Parathyroid adenoma (tissue), 2 donors: ENCODE data around the gene DIP2C.

Experiments
- H2AFZ ChIP-seq: fragments of 300-600 bp; sonication (generic); one replicate; pipeline ENCODE4 v1.7.0; 2017; ENCODE audit warnings: antibody characterized with exemption, mild to moderate bottlenecking
- H3K27ac ChIP-seq: fragments of 300-600 bp; sonication (generic); one replicate; pipeline ENCODE4 v1.7.0; 2017
- H3K27me3 ChIP-seq: fragments of 300-600 bp; sonication (generic); one replicate; pipeline ENCODE4 v1.7.0; 2017; ENCODE audit warnings: low read length; ENCODE audit not compliant: control insufficient read depth, insufficient read depth
- H3K36me3 ChIP-seq: fragments of 300-600 bp; sonication (generic); one replicate; pipeline ENCODE4 v1.7.0; 2017; ENCODE audit warnings: low read length; ENCODE audit not compliant: control insufficient read depth, insufficient read depth
- H3K4me1 ChIP-seq: fragments of 300-600 bp; sonication (generic); one replicate; pipeline ENCODE4 v1.7.0; 2017; ENCODE audit warnings: control low read depth
- H3K4me2 ChIP-seq: fragments of 300-600 bp; sonication (generic); one replicate; pipeline ENCODE4 v1.7.0; 2017; ENCODE audit warnings: low read length
- H3K4me3 ChIP-seq: fragments of 300-600 bp; sonication (generic); one replicate; pipeline ENCODE4 v1.7.0; 2017; ENCODE audit warnings: low read depth, low read length
- H3K79me2 ChIP-seq: fragments of 300-600 bp; sonication (generic); one replicate; pipeline ENCODE4 v1.7.0; 2017; ENCODE audit warnings: control low read depth
- H3K9ac ChIP-seq: fragments of 300-600 bp; sonication (generic); one replicate; pipeline ENCODE4 v1.7.0; 2017; ENCODE audit warnings: mild to moderate bottlenecking
- H3K9me3 ChIP-seq: fragments of 300-600 bp; sonication (generic); one replicate; pipeline ENCODE4 v1.7.0; 2017; ENCODE audit warnings: low read length; ENCODE audit not compliant: control insufficient read depth
- TF ChIP-seq, protein P1 (sequence below): fragments of 300-600 bp; sonication (generic); IDR thresholded peaks from one replicate; pipeline ENCODE4 v1.7.0; 2017; ENCODE audit warnings: antibody characterized with exemption, mild to moderate bottlenecking
- donor health status: primary hyperparathyroidism.

Gene DIP2C

GRCh38 chr10:528173-529165 is 161.0 kb downstream of the DIP2C start:
- no peak overlapping the region for H3K4me3 ChIP-seq
- peaks cover 19% of the 10 kb centered on the region for H3K79me2 ChIP-seq
- no peak overlapping the region for H3K27ac ChIP-seq
- H3K9me3 ChIP-seq: no peaks in the 10 kb centered on the region
- no peak overlapping the region for H3K4me2 ChIP-seq
- H2AFZ ChIP-seq: no peak overlapping the region
- H3K36me3 ChIP-seq: no peaks in the 10 kb centered on the region
- H3K9ac ChIP-seq: no peak overlapping the region
- no peaks in the 10 kb centered on the region for H3K27me3 ChIP-seq
- peaks cover 8% of the 10 kb centered on the region for H3K4me1 ChIP-seq
- TF ChIP-seq, protein P1, sequence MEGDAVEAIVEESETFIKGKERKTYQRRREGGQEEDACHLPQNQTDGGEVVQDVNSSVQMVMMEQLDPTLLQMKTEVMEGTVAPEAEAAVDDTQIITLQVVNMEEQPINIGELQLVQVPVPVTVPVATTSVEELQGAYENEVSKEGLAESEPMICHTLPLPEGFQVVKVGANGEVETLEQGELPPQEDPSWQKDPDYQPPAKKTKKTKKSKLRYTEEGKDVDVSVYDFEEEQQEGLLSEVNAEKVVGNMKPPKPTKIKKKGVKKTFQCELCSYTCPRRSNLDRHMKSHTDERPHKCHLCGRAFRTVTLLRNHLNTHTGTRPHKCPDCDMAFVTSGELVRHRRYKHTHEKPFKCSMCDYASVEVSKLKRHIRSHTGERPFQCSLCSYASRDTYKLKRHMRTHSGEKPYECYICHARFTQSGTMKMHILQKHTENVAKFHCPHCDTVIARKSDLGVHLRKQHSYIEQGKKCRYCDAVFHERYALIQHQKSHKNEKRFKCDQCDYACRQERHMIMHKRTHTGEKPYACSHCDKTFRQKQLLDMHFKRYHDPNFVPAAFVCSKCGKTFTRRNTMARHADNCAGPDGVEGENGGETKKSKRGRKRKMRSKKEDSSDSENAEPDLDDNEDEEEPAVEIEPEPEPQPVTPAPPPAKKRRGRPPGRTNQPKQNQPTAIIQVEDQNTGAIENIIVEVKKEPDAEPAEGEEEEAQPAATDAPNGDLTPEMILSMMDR: no peak

GRCh38 chr10:527416-527815 is 162.1 kb downstream of the DIP2C start:
- no peak overlapping the region for H3K4me3 ChIP-seq
- H3K9ac ChIP-seq: no peak overlapping the region
- H3K27ac ChIP-seq: peak overlapping the region; percentile 29
- H3K4me1 ChIP-seq: peaks cover 9% of the 10 kb centered on the region
- no peaks in the 10 kb centered on the region for H3K36me3 ChIP-seq
- peak overlapping the region; percentile 2 for H2AFZ ChIP-seq
- TF ChIP-seq, protein P1: no peak
- H3K9me3 ChIP-seq: no peaks in the 10 kb centered on the region
- H3K27me3 ChIP-seq: no peaks in the 10 kb centered on the region
- H3K79me2 ChIP-seq: peaks cover 21% of the 10 kb centered on the region
- H3K4me2 ChIP-seq: peak overlapping the region; percentile 4

GRCh38 chr10:526651-527312 is 162.7 kb downstream of the DIP2C start:
- TF ChIP-seq, protein P1: peak; percentile 27
- no peak overlapping the region for H3K9ac ChIP-seq
- H3K9me3 ChIP-seq: no peaks in the 10 kb centered on the region
- peak overlapping the region; percentile 29 for H3K27ac ChIP-seq
- H3K4me2 ChIP-seq: no peak overlapping the region
- H3K27me3 ChIP-seq: no peaks in the 10 kb centered on the region
- no peaks in the 10 kb centered on the region for H3K36me3 ChIP-seq
- peak overlapping the region; percentile 2 for H2AFZ ChIP-seq
- H3K4me3 ChIP-seq: no peak overlapping the region
- peaks cover 24% of the 10 kb centered on the region for H3K79me2 ChIP-seq
- H3K4me1 ChIP-seq: peaks cover 15% of the 10 kb centered on the region

DNA sequence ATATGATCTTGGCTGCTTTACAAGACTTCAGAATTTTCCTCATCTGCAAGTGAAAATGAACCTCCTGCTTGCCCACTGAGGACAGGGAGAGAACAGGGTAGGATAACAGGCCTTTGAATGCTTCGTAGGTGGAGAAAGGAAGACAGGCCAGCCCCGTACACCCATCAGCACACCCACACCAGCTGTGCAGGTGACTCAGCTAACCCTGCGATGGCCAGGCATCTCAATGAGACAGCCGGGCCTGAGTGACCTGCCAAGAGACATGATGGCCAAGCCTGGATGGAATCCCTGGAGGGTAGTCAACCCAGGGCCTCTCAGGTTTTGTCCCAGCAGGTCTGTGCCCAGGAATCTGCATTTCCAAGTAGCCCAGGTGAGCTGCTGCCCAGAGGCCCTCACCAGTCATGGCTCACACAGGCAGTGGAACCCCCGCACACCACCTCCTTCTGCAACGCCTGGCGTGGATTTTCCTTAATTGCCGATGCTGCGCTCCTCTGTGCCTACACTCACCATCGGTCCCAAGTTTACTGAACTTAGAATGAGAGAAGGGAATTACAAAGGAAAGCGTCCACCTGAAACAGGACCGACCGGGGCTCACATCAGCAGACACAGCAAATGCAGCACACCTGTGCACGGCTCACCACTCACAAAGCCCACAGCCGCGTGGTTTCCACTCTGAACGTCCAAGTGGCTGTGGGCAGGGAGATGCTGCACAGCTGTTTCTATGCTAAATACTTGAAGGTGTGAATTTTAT is 163.7 kb downstream of the DIP2C start:
- Histone ChIP-seq H2AFZ (no peak overlapping the region), H3K27me3 (no peaks in the 10 kb centered on the region), H3K4me2 (no peak overlapping the region), H3K9me3 (no peaks in the 10 kb centered on the region), H3K4me3 (no peak overlapping the region), H3K4me1 (peaks cover 21% of the 10 kb centered on the region), H3K27ac (no peak overlapping the region), H3K9ac (no peak overlapping the region), H3K36me3 (no peaks in the 10 kb centered on the region), H3K79me2 (peaks cover 21% of the 10 kb centered on the region)
- TF ChIP-seq, protein P1: no peak
